HEK293 (cell line): ENCODE results near the gene SNCB.

Experiments used
- CTCF ChIP-seq: fragments of 450-650 bp; formaldehyde crosslinking; IDR thresholded peaks from 2 replicates; pipeline ENCODE4 v1.5.1; 2016; ENCODE audit warnings: missing biosample characterization, missing genetic modification characterization
- KLF16 ChIP-seq: fragments of 450-650 bp; formaldehyde crosslinking; IDR thresholded peaks from 2 replicates; pipeline ENCODE4 v1.5.1; 2017; ENCODE audit warnings: missing biosample characterization, missing genetic modification characterization
- PATZ1 ChIP-seq: fragments of 450-650 bp; formaldehyde crosslinking; IDR thresholded peaks from 2 replicates; pipeline ENCODE4 v1.5.1; 2016; ENCODE audit warnings: missing biosample characterization, missing genetic modification characterization
- REST ChIP-seq: fragments of 450-650 bp; formaldehyde crosslinking; IDR thresholded peaks from 2 replicates; pipeline ENCODE4 v1.5.1; 2016; ENCODE audit warnings: missing biosample characterization, missing genetic modification characterization
- YY1 ChIP-seq: fragments of 450-650 bp; formaldehyde crosslinking; IDR thresholded peaks from 2 replicates; pipeline ENCODE4 v1.5.1; 2018; ENCODE audit warnings: missing biosample characterization, missing genetic modification characterization
- ZBTB8A ChIP-seq: fragments of 450-650 bp; formaldehyde crosslinking; IDR thresholded peaks from 2 replicates; pipeline ENCODE4 v1.5.1; 2016; ENCODE audit warnings: missing biosample characterization, missing genetic modification characterization
- ZNF488 ChIP-seq: fragments of 450-650 bp; formaldehyde crosslinking; IDR thresholded peaks from 2 replicates; pipeline ENCODE4 v1.5.1; 2016; ENCODE audit warnings: missing biosample characterization, missing genetic modification characterization
- ZNF514 ChIP-seq: fragments of 450-650 bp; formaldehyde crosslinking; IDR thresholded peaks from 2 replicates; pipeline ENCODE4 v1.5.1; 2016; ENCODE audit warnings: missing biosample characterization, missing genetic modification characterization
- ZNF830 ChIP-seq: fragments of 450-650 bp; IDR thresholded peaks from 2 replicates; pipeline ENCODE4 v1.5.0; 2018; ENCODE audit warnings: missing biosample characterization, missing genetic modification characterization, low read depth, mild to moderate bottlenecking, moderate library complexity

GRCh38 chr5:176660860-176661641, 30.7 kb upstream of the SNCB start:
- TF ChIP-seq CTCF (tag by site-specific recombination), result peak; percentile 97
- TF ChIP-seq ZNF830 (tag by site-specific recombination), result no peak
- no peak for TF ChIP-seq PATZ1
- no peak for TF ChIP-seq ZNF488
- no peak for TF ChIP-seq ZNF514 (tag by site-specific recombination)
- TF ChIP-seq REST (tag by site-specific recombination), result no peak
- TF ChIP-seq ZBTB8A (tag by site-specific recombination), result 0 out of 2 replicates have a peak, but pooled peaks have one; percentile 20
- no peak for TF ChIP-seq KLF16 (tag by site-specific recombination)
- TF ChIP-seq YY1 (tag by site-specific recombination), result no peak
